ENCODE data around the gene KRT20. TPM values are rescaled to one million over a fixed set of nuclear protein-coding genes. Genes with fewer than 3 reads are reported as not detected.
A peak's percentile ranks its signal among the peaks of the same experiment; 100 is the strongest.

KRT20 gene
- total RNA-seq, 4 donors from 2014 or later = not detected

DNA sequence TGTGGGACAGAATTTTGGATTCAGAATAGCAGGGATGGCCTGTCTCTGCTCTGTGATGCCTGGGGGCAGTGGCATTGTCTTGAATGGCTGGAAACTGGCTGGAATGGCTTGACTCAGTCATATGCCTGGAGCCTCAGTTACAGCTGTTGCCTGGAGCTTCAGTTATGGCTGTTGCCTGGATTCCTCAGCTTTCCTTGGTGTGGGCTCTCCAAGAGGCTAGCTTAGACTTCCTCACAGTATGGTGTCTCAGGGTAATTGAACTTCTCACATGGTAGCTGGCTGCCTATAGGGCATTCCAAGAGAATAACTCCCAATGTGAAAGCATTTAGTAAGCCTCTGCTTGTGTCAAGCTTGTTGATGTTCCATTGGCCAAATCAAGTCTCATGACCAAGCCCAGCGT lies 31.3 kb upstream of the KRT20 start:
- ATAC-seq (ENCODE audit: low FRiP score) = no peak
- DNase-seq (ENCODE audit: low spot score) = no peak
- no peak for TF ChIP-seq CTCF (IDR thresholded peaks at IDR 0.05)

- no peak for DNase-seq (ENCODE audit: low spot score)
- ATAC-seq (ENCODE audit: low FRiP score) = no peak
- TF ChIP-seq CTCF (IDR thresholded peaks at IDR 0.05) = no peak
These were observed 30.7 kb upstream of the KRT20 start for GRCh38 chr17:40915721-40916256.

DNA sequence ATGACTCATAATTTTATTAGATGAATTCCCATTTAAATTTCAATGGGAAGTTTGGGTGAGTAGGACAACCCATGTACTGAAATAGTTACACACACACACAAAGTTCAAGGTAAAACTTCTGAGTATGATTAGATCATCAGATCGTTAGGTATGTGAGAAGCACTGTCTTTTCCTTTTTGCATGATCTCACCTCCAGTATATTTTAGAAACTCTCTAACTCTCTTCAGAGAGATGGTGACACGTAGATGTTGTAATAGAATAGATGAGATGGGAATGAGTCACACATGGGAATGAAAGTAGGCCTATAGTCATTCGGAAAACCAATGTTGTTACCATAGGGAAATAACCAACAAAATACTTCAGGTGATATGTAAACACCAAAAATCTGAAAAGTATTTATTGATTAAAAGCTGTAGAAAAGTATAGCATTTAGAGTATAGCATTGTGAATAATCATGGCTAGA lies 30.2 kb upstream of the KRT20 start:
- peak; percentile 79 for ATAC-seq (ENCODE audit: low FRiP score)

DNA sequence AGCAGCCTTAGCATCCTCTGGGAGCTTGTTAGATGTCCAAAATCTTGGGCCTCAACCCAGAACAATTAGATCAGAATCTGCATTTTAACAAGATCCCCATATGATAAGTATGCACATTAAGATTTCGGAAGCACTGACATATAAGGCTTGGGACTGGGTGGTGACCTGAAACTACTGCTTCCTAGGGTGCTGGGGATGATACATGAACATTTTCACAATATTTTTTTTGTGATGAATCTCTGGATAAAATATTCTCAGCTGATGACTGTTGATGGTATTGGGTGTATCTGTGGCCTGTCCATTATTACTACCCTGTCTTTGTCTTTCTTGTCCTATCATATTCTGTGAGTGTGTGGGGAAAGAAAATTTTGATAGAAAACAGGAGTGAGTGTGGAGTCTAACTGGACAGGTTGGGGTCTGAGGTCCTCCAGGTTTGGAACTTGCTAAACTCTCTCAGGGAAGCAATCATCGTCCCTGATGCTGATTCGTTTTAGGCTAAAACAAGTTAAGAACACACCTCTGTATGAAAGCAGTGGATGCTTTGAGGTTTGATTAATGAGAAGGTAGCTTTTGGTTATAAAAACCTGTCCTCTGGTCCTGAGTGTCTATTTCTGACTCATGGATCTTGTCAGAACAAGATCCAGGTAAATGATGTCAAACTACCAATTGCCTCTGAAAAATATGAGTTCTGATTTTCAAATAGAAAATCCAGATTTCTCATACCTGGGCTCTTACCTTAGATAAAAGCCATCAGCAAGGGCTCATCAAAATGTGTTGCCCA lies 29.2 kb upstream of the KRT20 start:
- DNase-seq (ENCODE audit: low spot score) (no peak), ATAC-seq (ENCODE audit: low FRiP score) (no peak)
- TF ChIP-seq CTCF (IDR thresholded peaks at IDR 0.05) = no peak

More for the DNA sequence above, 30.2 kb upstream of the KRT20 start:
- DNase-seq (ENCODE audit: low spot score) = no peak
- TF ChIP-seq CTCF (IDR thresholded peaks at IDR 0.05) = no peak

DNA sequence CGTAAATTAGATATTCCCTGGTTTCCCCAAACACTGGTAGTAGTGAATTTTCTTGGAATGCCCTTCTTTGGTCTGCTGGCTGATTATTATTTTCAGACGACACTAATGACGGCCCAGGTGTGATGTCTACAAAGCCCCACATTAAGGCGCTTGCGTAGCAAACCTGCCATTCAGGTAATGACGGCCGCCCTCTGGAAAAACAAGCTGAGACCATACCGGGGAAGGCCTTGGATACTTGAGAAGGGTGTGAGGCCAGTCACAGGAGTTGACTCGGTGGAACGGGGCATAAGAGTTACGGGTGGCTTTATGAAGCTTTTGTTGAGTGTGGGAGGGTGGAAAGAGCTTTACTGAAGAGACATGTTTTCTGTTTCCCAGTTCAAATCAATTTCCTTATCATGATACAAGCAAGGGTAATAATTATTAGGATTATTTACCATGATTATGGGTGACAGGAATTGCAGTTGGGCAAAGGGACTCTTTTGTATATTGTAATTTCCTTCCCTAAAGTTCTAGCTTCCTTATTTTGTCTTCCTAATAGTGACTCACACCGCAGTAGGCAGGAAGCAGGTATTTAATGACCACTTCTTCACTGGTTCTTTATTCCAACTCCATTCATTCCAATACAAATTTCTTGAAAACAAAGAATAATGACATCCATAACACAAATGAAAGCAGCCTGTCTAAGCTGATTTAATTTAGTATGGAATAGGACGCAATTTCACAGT lies 27.6 kb upstream of the KRT20 start:
- TF ChIP-seq CTCF (IDR thresholded peaks at IDR 0.05) = no peak
- DNase-seq (ENCODE audit: low spot score) = no peak
- no peak for ATAC-seq (ENCODE audit: low FRiP score)

- TF ChIP-seq CTCF (IDR thresholded peaks at IDR 0.05) = no peak
- ATAC-seq (ENCODE audit: low FRiP score) = no peak
These were observed 25.4 kb upstream of the KRT20 start for GRCh38 chr17:40910441-40910841.

More at GRCh38 chr17:40910441-40910841, 25.4 kb upstream of the KRT20 start:
- DNase-seq (ENCODE audit: low spot score) = no peak

All from omental fat pad (tissue), 4 donors.